Hematopoietic multipotent progenitor cell treated with erythropoietin and hydrocortisone succinate and interleukin-3 and kit ligand, for 6 days (in vitro differentiated cells): Measurements from ENCODE around the gene NAT10.
A peak's percentile ranks its signal among the peaks of the same experiment; 100 is the strongest.
"Not testable (repeated sequence)": the region's sequence is repeated elsewhere in the genome, so short reads cannot be mapped to it uniquely, and the experiment has no call there.

Experiments
- DNase-seq: peaks from one replicate; pipeline ENCODE4 v3.0.0-alpha.2; 2015

Gene NAT10

DNA sequence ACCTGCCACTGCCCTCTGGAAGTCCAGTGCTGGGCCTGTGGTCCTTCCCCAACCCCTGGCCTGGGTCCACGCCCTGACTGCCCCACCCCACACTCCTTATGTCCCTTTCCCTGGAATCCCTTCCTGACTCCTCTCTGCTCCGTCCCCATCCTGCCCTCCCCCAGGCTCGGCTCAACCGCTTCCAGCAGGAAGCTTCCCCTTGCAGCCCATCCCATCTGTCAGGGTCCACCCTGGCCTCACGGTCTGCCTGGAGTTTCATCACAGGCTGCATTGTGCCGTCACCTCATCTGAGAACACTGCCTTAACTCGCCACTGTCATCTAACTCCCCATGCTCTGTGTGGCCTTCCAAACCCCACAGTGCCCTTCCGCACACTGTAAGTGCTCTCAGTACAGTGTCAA lies 64.3 kb downstream of the NAT10 start:
- DNase-seq: no peak

DNA sequence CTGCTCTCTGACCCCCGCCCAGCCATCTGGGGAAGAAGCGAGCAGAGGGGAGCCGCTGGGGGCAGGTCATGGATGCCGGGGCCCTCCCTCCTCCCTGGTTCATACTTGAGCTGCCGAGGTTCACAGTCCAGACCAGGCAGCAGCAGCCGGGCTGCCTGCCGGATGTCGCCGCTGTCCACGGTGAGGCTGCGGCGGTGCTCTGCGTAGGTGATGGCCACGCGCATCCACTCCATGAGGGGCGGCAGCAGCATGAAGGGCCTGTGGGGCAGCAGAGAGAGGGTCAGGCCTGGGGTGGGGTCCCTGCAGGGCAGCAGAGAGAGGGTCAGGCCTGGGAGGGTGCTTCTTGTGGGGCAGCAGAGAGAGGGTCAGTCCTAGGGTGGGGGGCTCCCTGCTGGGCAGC lies 67.6 kb downstream of the NAT10 start:
- no peak for DNase-seq

GRCh38 chr11:34174412-34175041 lies 69.1 kb downstream of the NAT10 start:
- peak; percentile 90 for DNase-seq

GRCh38 chr11:34175284-34176019 lies 70.0 kb downstream of the NAT10 start:
- DNase-seq: no peak

DNA sequence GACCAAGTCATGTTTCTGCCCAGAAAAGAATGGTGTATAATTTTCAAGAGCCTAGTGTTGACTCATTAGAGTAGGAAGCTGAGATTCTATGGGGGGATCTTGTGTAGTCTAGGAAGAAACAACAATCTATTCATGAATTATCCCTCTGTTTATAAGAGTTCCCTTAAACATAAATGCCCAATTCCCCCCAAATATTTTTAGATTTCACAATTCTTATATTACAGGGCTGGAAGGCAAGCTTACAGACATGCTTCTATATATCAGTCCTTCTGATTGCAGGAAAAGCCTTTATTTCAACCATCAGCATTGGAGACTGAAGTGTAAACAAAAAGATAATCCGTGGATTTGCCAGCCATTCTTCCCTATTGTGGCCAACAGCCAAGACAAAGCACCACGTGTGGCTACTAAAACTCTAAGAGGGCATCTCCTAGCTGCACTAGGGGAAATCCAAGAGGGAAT lies 71.4 kb downstream of the NAT10 start:
- no peak for DNase-seq

DNA sequence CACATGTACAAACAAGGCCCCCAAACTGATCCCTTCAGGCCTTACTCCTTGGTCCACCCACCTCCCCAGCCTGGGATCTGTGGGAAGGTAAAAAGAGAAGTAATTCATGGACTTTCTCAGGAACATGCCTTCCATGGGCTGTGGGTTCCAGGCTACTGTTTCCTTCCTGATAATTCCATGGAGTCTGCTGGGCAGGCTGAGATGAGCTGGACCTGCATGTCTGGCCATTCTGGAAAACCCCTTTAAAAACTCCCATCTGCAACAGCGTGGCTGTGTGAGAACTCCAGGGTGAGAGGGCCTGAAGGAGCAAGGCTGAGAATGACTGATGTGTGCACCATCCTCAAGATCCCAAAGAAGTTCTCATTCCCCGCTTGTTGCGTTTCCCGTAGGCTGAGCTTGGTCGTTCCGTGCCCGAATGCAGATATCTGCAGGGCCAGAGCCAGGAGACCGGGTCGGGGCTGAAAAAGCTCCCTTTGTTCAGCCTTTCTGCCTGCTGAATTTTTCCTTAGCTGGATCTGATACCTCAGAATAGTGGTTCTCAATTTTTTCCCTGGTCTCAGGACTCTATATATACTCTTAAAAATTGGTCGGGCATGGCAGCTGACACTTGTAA lies 72.9 kb downstream of the NAT10 start:
- no peak for DNase-seq

DNA sequence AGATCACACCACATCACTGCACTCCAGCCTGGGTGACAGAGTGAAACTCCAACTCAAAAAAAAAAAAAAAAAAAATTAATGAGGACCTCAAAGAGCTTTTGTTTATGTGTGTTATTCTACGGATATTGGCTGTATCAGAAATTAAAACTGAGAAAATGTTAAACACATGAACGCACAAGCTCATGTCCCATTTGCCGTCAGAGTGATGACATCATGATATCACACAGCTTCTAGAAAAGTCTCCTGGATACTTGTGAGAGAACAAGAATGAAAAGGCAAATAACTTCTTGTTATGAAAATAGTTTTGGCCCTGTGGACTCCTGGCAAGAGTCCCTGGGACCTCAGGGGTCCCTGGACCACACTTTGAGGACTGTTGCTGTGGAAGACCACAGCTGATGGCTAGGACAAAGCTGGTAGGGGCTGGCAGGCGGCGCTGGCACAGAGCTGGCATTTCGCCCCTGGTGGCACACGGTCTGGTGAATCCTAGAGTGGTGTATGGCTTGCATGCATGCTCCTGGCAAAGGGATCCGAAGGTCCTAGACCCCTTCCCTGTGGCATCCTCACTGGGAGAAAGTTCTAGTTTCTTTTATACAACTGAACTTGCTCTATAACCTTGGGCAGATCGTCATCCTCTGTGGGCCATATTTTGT lies 73.7 kb downstream of the NAT10 start:
- no peak for DNase-seq

DNA sequence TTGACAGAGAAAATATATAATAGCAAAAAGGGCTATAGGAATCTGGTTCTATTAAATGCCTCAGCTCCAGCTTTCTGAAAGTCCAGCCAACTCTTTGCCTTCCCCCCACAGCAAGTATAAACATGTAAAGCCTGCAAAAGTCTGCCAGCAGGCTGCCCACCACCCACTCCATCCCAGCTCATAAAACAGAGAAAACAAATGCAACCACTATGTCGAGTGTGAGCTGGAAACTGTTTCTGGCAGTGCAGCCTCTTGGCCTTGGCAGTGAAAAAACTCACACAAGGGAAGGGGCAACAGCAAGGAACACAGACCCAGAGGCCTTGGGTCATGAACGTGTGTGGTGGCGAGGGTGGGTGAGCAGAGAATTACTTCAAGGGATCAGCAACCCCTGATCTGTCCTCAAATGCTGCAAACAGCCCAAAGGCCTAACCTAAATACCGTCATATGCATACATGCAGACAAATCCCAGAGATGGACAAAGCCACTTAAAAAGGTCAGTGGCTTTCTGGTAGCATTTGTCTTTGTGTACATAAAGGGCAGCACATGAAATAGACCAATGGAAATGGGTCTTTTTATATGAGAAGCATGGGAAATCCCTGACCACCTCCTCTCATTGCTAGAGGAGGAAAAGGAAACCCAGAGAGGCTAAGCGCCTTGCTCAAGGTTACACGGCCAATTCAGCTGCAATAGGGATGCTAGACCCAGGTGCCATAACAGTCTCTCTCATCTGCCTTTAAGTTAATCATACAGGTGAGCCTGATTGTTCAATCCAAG lies 74.8 kb downstream of the NAT10 start:
- no peak for DNase-seq

DNA sequence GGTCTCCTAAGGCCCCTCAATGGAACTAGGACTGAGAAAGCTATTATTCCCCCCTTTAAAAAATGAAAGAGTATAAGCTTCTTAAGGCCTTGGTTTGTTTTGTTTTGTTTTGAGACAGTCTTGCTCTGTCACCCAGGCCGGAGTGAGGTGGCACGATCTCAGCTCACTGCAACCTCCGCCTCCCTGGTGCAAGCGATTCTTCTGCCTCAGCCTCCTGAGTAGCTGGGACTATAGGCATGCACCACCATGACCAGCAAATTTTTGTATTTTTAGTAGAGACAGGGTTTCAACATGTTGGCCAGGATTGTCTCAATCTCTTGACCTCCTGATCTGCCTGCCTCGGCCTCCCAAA lies 75.4 kb downstream of the NAT10 start:
- not testable (repeated sequence) for DNase-seq

- DNase-seq: no peak
These were observed 75.8 kb downstream of the NAT10 start for GRCh38 chr11:34181251-34181650.

- DNase-seq: no peak
These were observed 76.5 kb downstream of the NAT10 start for GRCh38 chr11:34181856-34182405.

GRCh38 chr11:34182425-34182824 lies 77.0 kb downstream of the NAT10 start:
- DNase-seq: no peak

DNA sequence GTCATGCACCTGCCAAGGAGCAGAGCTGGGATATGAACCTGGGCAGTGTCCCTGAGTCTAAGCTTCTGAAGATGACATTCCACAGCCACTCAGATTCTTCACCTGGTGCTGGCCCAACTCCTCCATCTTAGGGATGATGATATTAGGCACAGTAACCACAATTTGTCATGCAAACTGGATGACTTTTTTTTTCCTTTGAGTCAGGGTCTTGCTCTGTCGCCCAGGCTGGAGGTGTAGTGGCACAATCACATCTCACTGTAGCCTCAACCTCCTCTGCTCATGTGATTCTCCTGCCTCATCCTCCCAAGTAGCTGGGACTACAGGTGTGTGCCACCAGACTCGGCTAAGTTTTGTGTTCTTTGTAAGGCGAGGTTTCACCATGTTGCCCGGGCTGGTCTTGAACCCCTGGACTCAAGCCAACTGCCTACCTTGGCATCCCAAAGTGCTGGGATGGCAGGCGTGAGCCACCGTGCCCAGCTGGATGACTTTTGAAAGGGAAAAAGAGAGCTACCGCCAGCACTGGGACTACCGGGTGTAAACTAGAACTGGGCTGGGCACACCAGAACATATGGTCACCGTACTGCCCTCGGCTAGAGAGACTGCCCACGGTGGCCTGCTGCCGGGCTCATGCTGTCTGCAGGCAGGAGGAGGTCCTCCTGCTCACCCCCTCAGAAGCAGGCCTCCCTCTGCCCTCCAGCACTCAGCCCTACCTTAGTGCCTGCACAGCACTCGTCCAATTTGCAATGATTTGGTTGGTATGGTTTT lies 77.7 kb downstream of the NAT10 start:
- no peak for DNase-seq

DNA sequence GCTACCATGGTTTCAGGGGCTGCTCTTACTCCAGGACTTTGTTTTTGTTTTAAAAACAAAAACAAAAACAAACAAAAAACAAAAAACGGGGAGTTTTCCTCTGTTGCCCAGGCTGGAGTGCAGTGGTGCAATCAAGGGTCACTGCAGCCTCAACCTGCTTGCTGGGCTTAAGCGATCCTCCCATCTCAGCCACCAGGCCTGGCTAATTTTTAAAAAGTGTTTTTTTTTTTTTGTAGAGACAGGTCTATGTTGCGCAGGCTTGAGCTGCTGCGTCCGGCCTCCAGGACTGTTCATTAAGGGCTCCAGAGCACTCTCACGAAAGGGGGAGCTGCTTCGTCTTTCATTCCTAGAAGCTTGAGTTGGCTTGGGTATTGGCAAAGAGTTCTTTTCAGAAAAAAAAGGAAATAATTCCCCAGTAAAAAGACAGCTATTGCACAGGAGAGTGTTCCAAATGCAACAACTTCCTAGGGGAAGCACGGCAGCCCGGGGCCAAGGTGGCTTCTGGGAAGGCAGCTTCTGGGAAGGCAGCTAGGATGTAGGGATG lies 78.5 kb downstream of the NAT10 start:
- DNase-seq: no peak

GRCh38 chr11:34184505-34185015 lies 79.1 kb downstream of the NAT10 start:
- DNase-seq: no peak

- DNase-seq: no peak
These were observed 80.8 kb downstream of the NAT10 start for GRCh38 chr11:34185926-34186841.

DNA sequence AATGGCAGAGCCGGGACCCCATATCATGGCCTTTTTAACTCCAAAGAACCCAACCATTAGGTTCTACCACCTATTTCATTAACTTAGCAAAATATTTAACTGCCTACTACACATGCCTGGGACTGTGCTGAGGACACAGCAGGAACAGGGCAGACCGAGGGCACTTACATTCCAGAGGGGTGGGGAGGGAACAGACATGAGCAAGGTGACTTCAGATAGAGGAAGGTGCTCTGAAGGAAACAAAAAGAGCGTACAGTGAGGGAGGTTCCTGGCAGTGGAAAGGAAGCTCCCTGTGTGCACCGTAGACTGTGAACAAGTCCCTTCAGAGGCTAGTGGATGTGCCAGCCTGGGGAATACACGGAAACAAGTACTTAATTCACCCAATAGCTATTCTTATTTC lies 82.8 kb downstream of the NAT10 start:
- no peak for DNase-seq

DNA sequence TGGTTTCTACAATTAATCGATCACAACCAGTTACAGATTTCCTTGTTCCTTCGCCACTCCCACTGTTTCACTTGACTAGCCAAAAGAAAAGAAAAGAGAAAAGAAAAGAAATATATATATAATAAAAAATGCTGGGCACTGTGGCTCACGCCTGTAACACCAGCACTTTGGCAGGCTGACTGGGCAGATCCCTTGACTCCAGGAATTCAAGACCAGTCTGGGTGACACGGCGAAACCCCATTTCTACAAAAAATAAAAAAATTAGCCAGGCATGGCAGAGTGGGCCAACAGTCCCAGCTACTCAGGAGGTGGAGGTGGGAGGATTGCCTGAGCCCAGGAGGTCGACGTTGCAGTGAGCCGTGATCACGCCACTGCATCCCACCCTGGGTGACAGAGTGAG lies 83.8 kb downstream of the NAT10 start:
- no peak for DNase-seq

- no peak for DNase-seq
These were observed 85.0 kb downstream of the NAT10 start for GRCh38 chr11:34190192-34191139.
